ENCODE results near the gene GYS2.
"Not testable (repeated sequence)": the region's sequence is repeated elsewhere in the genome, so short reads cannot be mapped to it uniquely, and the experiment has no call there.

GYS2 gene

GRCh38 chr12:21604245-21605101 lies at the start of gene GYS2:
Gene GYS2, minus strand, starts transcription at chr12:21604847. Its CDS starts 255 bp downstream, at chr12:21604592.
- DNase-seq (ENCODE audit: low spot score) = no peak

DNA sequence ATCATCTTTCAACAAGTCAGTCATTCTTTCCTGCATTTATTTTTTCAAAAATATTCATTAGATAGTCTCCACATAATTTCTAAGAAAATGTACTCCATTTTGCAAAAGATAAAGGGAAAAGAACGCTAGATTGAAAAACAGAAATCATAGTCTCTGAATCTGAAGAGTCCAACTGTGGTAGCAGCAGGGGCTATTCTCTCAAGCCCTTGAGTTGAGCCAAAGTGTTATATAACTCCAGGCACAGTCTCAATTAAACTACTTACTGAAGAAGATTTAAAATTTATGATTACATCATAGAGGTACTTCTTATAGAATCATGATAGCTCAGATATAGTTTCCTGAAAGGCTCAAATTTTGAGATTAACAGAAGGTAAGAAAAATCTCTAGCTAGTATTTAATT lies 47.2 kb upstream of the GYS2 start:
- no peak for DNase-seq (ENCODE audit: low spot score)

GRCh38 chr12:21650997-21651396 lies 46.4 kb upstream of the GYS2 start:
- no peak for DNase-seq (ENCODE audit: low spot score)

DNA sequence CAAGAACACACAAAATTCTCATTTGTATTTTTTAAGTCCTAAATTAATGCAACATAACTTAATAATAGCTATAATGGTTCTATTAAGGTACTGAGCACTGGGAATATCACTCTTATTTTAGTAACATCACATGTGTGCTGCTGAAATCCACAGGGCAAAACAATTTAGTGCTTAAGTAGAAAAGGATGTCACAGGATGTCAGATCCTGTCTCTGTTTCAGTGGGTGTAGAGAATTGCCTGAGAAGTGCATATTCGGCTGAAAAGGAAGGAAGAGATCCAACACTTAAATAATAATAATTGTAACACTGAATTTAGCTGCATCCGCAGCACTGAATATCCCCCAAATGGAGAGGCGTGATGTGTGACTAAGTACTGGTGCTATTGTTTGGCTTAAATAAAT lies 44.4 kb upstream of the GYS2 start:
- no peak for DNase-seq (ENCODE audit: low spot score)

DNA sequence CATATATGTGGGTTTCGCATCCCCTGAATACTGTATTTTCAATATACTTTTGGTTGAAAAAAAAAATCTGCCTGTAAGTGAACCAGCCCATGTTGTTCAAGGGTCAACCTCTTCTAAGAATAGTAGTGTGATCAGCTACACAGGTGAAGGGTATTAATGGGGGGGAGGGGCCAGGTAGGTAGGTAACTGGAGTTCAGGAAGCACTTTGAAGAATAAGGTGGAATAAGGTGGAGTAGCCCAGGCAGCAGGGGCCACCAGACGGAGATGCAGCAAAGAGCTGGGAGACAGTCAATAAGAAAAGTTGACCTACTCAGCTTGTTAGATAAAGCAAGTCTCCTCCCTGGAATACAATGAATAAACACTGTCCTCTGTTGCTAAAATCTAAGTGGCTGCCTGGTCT lies 43.7 kb upstream of the GYS2 start:
- DNase-seq (ENCODE audit: low spot score) = no peak

GRCh38 chr12:21647179-21647578 lies 42.5 kb upstream of the GYS2 start:
- DNase-seq (ENCODE audit: low spot score) = no peak

DNA sequence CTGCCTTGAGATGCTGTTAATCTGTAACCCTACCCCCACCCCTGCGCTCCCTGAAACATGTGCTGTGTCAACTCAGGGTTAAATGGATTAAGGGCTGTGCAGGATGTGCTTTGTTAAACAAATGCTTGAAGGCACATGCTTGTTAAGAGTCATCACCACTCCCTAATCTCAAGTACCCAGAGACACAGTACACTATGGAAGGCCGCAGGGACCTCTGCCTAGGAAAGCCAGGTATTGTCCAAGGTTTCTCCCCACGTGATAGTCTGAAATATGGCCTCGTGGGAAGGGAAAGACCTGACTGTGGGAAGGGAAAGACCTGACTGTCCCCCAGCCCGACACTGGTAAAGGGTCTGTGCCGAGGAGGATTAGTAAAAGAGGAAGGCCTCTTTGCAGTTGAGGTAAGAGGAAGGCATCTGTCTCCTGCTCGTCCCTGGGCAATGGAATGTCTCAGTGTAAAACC lies 40.4 kb upstream of the GYS2 start:
- not testable (repeated sequence) for DNase-seq (ENCODE audit: low spot score)

DNA sequence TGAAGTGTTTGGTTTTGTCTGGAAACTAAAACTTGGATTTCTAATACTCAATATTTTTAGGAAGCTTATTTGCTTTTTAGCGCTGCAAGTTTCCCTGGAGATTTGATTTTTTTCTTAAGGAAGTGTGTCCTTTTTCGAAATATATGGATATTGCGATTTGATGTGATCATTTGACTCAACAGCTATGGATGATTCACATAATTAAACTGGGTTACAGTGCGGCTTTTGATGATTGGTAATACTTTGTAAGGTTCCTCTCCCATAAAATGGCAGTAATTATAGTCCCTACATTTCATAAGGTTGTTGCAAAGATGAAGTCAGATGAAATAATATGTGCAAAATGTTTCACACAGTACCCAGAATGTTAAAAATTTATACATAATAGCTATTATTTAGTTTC lies 39.9 kb upstream of the GYS2 start:
- no peak for DNase-seq (ENCODE audit: low spot score)

DNA sequence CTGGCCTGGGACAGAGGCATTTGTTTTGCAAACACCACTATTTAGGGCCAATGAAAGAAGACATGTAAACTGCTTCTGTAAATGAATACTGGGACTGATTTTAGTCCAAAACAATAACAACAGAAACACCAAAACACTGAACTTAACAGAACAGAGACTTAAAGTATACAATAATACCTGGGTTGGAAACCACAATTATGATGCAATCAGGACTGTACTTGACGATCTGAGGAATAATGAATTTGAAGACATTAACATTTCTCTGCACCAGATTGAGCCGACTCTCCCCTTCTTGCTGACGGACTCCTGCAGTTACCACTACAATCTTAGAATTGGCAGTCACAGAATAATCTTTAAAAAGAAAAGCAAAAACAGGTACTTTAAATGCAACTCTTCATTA lies 39.1 kb upstream of the GYS2 start:
- DNase-seq (ENCODE audit: low spot score) = no peak

DNA sequence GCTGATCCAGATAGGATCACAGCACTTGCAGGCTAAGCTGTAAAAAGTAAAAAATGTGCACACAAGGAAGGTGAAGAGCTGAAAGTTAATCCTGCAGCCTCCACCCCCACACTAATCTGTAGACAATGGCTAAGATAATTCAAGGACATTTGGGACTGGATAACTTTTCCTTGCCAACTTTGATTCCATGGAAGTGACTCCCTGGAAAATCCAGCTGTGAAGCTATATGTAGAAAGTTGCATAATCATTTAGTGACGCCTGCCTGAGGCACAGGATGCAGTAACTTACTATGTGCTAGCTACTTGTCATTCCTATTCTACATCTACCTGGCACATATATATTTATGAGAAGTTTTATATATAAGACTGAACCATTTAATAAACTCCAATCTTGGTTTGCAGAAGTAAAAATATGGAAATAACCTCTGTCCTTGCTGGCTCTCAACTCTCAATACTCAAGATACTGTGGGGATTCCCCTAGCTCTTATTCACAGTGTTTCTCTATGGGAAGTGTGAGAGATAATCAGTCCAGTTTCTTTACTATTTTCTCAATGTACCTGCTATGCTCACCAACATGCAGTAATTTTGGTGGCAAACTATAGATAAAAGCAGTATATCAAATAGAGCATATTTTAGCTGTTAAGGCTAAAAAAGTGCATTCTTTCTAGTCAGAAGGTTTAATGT lies 38.2 kb upstream of the GYS2 start:
- no peak for DNase-seq (ENCODE audit: low spot score)

- no peak for DNase-seq (ENCODE audit: low spot score)
Measured at GRCh38 chr12:21638054-21638891, 33.6 kb upstream of the GYS2 start.

DNA sequence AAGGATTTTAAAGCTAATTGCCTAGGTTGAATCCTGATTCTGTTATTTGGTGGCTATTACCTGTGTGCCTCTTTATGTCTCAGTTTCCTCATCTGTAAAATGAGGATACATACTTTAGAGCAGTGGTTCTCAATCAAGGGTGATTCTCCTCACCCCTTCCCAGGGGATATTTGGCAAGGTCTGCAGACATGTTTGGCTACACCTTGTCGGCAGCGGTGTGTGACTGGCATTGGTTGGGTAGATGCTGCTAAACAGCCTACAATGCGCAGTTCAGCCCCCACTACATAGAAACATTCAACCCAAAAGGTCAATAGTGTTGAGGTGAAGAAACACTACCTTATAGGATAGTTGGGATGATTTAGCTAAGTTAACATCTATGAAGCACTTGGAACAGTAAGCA lies 29.6 kb upstream of the GYS2 start:
- DNase-seq (ENCODE audit: low spot score) = no peak

DNA sequence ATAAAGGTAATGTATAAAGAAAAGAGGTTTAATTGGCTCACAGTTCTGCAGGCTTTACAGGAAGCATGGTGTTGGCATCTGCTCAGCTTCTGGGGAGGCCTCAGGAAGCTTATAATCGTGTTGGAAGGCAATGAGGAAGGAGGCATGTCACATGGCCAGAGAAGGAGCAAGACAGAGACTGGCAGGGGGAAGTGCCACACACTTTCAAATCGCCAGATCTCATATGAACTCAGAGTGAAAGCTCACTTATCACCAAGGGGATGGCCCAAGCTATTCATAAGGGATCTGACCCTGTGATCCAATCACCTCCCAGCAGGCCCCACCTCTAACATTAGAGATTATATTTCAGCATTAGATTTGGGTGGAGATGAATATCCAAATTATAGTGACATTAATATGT lies 26.7 kb upstream of the GYS2 start:
- no peak for DNase-seq (ENCODE audit: low spot score)

GRCh38 chr12:21627924-21628323 lies 23.3 kb upstream of the GYS2 start:
- DNase-seq (ENCODE audit: low spot score) = no peak

DNA sequence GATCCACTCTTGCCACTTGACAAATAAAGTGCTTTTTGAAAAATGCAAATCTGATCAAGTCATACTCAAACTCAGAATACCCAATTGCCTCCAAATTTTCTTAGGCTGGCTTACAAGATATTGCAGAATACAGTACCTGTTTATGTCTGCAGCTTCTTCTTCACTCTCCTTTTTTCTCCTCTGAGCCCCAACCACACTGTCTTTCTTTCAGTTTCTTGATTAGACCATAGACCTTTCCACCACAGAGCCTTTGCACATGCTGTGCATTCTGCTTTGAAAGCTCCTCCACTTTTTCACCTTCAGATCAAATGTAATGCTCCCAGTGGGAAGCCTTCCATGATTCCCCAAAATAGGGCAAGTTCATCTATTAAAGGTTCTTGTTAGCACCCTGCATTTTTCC lies 13.9 kb upstream of the GYS2 start:
- no peak for DNase-seq (ENCODE audit: low spot score)

DNA sequence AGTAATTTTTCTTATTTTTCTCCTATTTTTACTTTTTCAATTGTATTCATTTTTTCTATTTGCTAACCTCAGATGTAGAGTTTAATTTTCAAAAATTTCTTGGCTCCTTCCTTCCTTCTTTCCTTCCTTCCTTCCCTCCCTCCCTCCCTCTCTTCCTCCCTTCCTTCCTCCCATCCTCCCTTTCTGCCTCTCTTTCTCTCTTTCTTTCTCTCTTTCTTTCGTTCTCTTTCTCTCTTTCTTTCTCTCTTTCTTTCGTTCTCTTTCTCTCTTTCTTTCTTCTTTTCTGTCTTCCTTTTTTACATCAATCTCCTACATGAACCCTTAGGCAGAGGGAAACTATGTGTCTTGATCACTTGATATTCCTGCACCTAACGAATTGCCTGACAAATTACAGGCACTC lies 12.4 kb upstream of the GYS2 start:
- no peak for DNase-seq (ENCODE audit: low spot score)

- DNase-seq (ENCODE audit: low spot score) = peak; percentile 35
Measured at GRCh38 chr12:21615431-21615830, 10.8 kb upstream of the GYS2 start.

GRCh38 chr12:21614506-21614905 lies 9.9 kb upstream of the GYS2 start:
- DNase-seq (ENCODE audit: low spot score) = no peak

DNA sequence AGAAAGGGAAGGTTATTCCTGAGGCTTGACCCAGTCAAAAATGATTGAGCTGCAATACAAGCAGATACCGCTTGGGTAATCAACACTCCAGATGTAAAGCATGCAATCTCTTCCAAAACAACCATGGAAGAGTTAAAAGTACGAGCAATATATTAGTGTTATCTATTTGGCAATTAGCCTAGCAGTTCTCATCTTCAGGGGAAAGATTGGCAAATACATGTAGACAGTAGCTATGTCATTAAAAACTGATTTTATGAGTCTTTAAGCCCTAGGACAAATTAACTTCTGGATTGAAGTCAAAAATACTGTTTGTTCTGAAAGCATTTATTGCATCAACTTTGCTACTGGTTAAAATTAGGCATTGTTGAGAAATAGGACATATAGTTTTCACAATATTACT lies 9.3 kb upstream of the GYS2 start:
- DNase-seq (ENCODE audit: low spot score) = no peak

DNA sequence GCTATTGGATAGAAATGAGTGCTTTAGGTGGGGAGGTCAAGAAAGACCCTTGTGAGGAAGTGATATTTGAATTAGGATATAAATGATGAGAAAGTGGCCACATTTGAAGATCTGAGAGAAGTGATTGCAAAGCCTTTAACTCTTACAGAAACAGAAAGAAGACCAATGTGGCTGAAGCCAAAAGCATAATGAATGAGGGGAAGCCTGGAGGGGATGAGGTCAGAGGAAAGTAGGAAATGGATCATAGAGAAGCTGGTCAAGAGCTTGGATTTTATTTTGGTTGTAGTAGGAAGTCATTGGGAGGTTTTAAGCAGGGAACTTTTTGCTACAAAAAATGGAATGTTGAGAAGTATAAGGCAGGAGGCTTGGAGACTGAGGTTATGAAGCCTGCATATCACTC lies 3.5 kb upstream of the GYS2 start:
- DNase-seq (ENCODE audit: low spot score) = no peak

DNA sequence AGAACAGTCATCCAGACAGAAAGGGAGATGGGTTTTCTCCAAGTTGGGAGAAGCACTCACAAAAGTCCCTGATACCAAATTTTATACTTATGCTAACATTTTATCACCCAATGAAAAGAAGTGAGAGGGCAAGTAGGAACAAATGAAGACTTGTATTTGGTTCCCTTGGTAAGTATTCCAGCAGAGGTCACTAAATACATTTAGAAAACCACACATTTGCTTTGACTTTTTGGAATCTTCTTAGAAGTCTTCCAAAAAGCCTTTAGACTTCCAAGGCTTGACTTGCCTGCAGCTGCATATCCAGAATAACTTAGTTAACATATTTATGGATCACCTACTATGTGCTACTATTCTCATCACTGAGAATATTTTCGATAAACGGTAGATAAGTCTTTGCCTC lies 3.1 kb upstream of the GYS2 start:
- no peak for DNase-seq (ENCODE audit: low spot score)

DNA sequence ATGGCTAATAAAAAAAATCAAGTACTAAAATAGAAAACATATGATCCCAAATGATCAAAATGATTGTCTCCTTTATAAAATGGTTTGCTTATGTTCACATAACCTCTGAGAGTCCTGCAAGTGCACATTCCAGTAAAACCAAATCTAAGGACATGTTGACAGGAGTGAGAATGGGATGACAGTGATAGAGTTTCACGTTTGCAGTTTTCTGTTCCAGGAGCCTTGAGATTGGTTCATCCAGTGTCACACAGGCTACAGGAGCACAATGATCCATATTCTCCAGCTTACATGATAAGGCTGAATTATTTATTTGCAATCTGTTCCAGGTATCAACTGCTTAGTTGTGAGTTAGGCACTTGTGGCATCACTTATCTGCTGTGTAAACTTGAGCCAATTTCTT lies 1.5 kb upstream of the GYS2 start:
- DNase-seq (ENCODE audit: low spot score) = no peak

DNA sequence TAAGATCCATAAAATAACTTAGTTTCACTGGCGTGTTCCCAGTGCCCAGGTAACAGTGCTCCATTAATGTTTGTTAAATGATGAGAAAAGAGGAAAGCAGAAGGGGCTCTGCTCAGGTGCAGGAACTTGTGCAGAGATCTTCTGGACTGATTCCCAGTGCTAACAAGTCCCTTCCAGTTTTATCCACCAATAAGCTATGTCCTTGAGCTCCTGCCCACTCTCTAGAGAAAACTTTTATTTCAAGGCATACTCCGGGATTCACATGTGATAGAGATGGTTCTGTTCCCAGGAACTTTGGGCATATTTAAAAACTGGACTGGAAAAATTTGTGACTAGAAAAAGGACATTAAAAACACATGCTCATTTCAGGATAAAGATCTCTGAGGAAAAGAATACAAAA lies 1.9 kb downstream of the GYS2 start:
- DNase-seq (ENCODE audit: low spot score) = no peak
